Activated naive CD4-positive, alpha-beta T cell treated with anti-CD3 and anti-CD28 coated beads for 36 hours (primary cell): ENCODE data around the gene RAPGEF2. TPM values are rescaled to one million over a fixed set of nuclear protein-coding genes. Genes with fewer than 3 reads are reported as not detected.

ENCODE experiments used
- CTCF ChIA-PET: fragments of 350-600 bp; sonication (Branson Sonifier 250); formaldehyde crosslinking; loops from one replicate; lab custom pipeline; 2021; ENCODE audit warnings: antibody characterized with exemption; lab: Charles Lee
- DNase-seq: peaks from one replicate; pipeline ENCODE4 v3.0.0-alpha.2; 2020
- H3K27ac Mint-ChIP-seq: one replicate; pipeline ENCODE4 v1.8.0; 2021; ENCODE audit warnings: mild to moderate bottlenecking, mixed read lengths
- H3K27me3 Mint-ChIP-seq: one replicate; pipeline ENCODE4 v1.8.0; 2021; ENCODE audit warnings: low read depth, mixed read lengths
- H3K36me3 Mint-ChIP-seq: one replicate; pipeline ENCODE4 v1.8.0; 2021; ENCODE audit warnings: low read depth, mixed read lengths
- H3K4me1 Mint-ChIP-seq: one replicate; pipeline ENCODE4 v1.8.0; 2021; ENCODE audit warnings: low read depth, mixed read lengths
- H3K4me3 Mint-ChIP-seq: one replicate; pipeline ENCODE4 v1.8.0; 2021; ENCODE audit warnings: mild to moderate bottlenecking, moderate library complexity, mixed read lengths
- H3K9me3 Mint-ChIP-seq: one replicate; pipeline ENCODE4 v1.8.0; 2021; ENCODE audit warnings: mixed read lengths
- intact Hi-C: fragments of 100-400 bp; cut with micrococcal nuclease; formaldehyde crosslinking; loops from one replicate; pipeline ENCODE4 v1.15.1; 2023
- total RNA-seq, 2 experiments: library from RNA; stranded (reverse); gene quantifications; one replicate each; pipeline ENCODE4 v1.2.3, GENCODE V29; 2021

The RAPGEF2 gene
- total RNA-seq, 2 experiments from 2014 or later, result 21.2 to 26.1 TPM

DNA sequence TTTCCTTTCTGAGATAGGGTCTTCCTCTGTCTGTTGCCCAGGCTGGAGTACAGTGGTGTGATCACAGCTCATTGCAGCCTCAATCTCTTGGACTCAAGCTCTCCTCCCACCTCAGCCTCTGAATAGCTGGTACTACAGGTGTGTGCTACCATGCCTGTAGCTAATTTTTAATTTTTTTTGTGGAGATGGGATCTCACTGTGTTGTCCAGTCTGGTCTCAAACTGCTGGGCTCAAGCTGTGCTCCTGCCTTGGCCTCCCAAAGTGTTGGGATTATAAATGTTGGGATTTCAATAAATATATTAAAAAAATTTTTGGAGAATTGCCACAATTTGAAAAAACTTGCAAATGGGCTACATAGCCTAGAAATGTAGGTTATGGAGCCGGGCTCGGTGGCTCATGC, 18.5 kb downstream of the RAPGEF2 start:
- H3K27me3 Mint-ChIP-seq, result no peaks in the 10 kb centered on the region
- intact Hi-C loops, result no loop called here
- H3K27ac Mint-ChIP-seq, result no peak overlapping the region
- H3K4me3 Mint-ChIP-seq, result no peak overlapping the region
- CTCF ChIA-PET, result no interaction called here
- H3K9me3 Mint-ChIP-seq, result no peaks in the 10 kb centered on the region
- no peak for DNase-seq
- peaks cover 8% of the 10 kb centered on the region for H3K36me3 Mint-ChIP-seq
- H3K4me1 Mint-ChIP-seq, result peaks cover 25% of the 10 kb centered on the region

- Mint-ChIP-seq H3K36me3 (peaks cover 11% of the 10 kb centered on the region), H3K27me3 (no peaks in the 10 kb centered on the region), H3K27ac (no peak overlapping the region), H3K9me3 (no peaks in the 10 kb centered on the region), H3K4me1 (peaks cover 32% of the 10 kb centered on the region), H3K4me3 (no peak overlapping the region)
- intact Hi-C loops, result no loop called here
- no peak for DNase-seq
- CTCF ChIA-PET, result no interaction called here
Observed at GRCh38 chr4:159126716-159127115, 23.8 kb downstream of the RAPGEF2 start.

GRCh38 chr4:159127745-159128518, 25.1 kb downstream of the RAPGEF2 start:
- intact Hi-C loops, result no loop called here
- CTCF ChIA-PET, result no interaction called here
- Mint-ChIP-seq H3K27me3 (no peaks in the 10 kb centered on the region), H3K27ac (no peak overlapping the region), H3K9me3 (no peaks in the 10 kb centered on the region), H3K4me3 (no peak overlapping the region), H3K36me3 (peaks cover 11% of the 10 kb centered on the region), H3K4me1 (peaks cover 32% of the 10 kb centered on the region)
- DNase-seq, result no peak

DNA sequence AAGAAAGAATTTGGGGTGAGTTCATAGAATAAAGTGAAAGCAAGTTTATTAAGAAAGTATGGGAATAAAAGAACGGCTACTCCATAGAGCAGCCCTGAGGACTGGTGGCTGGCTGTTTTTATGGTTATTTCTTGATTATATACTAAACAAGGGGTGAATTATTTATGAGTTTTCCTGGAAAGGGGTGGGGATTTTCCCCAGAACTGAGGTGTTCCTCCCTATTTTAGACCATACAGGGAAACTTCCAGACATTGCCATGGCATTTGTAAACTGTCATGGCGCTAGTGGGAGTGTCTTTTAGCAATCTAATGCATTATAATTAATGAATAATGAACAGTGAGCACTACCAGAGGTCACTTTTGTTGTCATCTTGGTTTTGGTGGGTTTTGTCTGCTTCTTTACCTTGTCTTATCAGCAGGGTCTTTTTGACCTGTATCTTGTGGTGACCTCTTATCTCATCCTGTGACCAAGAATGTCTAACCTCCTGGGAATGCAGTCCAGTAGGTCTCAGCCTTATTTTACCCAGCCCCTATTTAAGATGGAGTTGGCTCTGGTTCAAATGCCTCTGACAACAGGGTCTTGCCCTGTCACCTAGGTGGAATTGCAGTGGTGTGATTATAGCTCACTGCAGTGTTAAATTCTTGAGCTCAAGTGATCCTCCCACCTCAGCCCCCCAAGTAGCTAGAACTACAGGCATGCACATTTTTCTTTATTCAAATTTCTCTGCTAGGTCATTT, 27.1 kb downstream of the RAPGEF2 start:
- Mint-ChIP-seq H3K4me1 (peaks cover 36% of the 10 kb centered on the region), H3K27me3 (no peaks in the 10 kb centered on the region), H3K27ac (no peak overlapping the region), H3K36me3 (peaks cover 14% of the 10 kb centered on the region), H3K9me3 (no peaks in the 10 kb centered on the region), H3K4me3 (no peak overlapping the region)
- CTCF ChIA-PET, result no interaction called here
- intact Hi-C loops, result no loop called here
- DNase-seq, result no peak

DNA sequence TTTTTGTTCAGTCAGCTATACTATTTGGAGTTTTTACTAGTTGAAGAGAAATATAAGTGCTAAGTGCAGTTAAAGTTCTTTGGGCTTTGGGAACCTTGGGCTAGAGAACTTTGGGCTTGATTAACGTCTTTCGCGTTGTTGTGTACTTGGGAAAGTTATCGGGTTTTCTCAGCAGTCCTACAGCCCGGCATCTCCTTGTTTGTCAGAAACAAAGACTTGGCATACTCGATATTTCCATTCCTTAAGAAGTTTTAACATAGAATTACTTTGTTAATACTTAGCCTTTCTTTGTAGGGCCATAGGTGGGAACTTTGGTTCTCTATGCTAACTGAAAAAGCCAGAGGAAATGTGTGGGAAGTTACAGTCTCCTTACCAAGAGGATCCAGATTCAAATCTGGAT, 28.7 kb downstream of the RAPGEF2 start:
- DNase-seq, result no peak
- Mint-ChIP-seq H3K9me3 (no peaks in the 10 kb centered on the region), H3K4me1 (peaks cover 28% of the 10 kb centered on the region), H3K4me3 (no peak overlapping the region), H3K36me3 (peaks cover 17% of the 10 kb centered on the region), H3K27me3 (no peaks in the 10 kb centered on the region), H3K27ac (no peak overlapping the region)
- CTCF ChIA-PET, result no interaction called here
- intact Hi-C loops, result no loop called here

- CTCF ChIA-PET, result no interaction called here
- intact Hi-C loops, result no loop called here
- Mint-ChIP-seq H3K36me3 (peaks cover 11% of the 10 kb centered on the region), H3K4me1 (peaks cover 27% of the 10 kb centered on the region), H3K27ac (no peak overlapping the region), H3K27me3 (no peaks in the 10 kb centered on the region), H3K4me3 (no peak overlapping the region), H3K9me3 (no peaks in the 10 kb centered on the region)
- no peak for DNase-seq
Observed at GRCh38 chr4:159134429-159134828, 31.6 kb downstream of the RAPGEF2 start.

GRCh38 chr4:159137176-159137575, 34.3 kb downstream of the RAPGEF2 start:
- CTCF ChIA-PET, result no interaction called here
- H3K9me3 Mint-ChIP-seq, result no peaks in the 10 kb centered on the region
- intact Hi-C loops, result loop anchor here (5.0 kb wide), 1 partner anchor 35 kb away; no protein-coding TSS in a partner anchor
- peaks cover 21% of the 10 kb centered on the region for H3K4me1 Mint-ChIP-seq
- DNase-seq, result no peak
- no peak overlapping the region for H3K4me3 Mint-ChIP-seq
- peaks cover 8% of the 10 kb centered on the region for H3K36me3 Mint-ChIP-seq
- H3K27me3 Mint-ChIP-seq, result no peaks in the 10 kb centered on the region
- no peak overlapping the region for H3K27ac Mint-ChIP-seq

GRCh38 chr4:159138436-159138835, 35.6 kb downstream of the RAPGEF2 start:
- no peak for DNase-seq
- Mint-ChIP-seq H3K9me3 (no peaks in the 10 kb centered on the region), H3K27me3 (no peaks in the 10 kb centered on the region), H3K36me3 (peaks cover 8% of the 10 kb centered on the region), H3K4me3 (no peak overlapping the region), H3K4me1 (peaks cover 24% of the 10 kb centered on the region), H3K27ac (no peak overlapping the region)
- CTCF ChIA-PET, result no interaction called here
- intact Hi-C loops, result loop anchor here (5.0 kb wide), 1 partner anchor 34 kb away; no protein-coding TSS in a partner anchor

DNA sequence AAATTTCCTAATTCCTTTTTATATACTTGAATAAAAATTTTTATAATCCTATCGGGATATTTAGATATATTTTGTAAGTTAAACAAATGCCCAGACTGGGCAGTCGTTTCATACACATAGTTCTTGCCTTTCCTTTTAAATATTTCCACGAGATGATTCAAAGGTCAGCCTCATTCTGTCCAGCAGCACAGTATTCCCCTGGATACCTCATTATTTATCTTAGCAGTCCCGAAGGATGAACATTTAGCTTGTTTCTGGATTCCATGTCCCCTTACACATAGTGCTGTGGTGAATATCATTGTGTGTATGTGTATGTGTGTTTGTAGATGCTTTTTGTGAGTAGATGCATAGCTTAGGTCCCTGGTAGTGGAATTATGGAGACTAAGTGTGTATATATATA, 38.3 kb downstream of the RAPGEF2 start:
- peaks cover 1% of the 10 kb centered on the region for H3K36me3 Mint-ChIP-seq
- H3K9me3 Mint-ChIP-seq, result no peaks in the 10 kb centered on the region
- H3K27ac Mint-ChIP-seq, result no peak overlapping the region
- H3K27me3 Mint-ChIP-seq, result no peaks in the 10 kb centered on the region
- H3K4me1 Mint-ChIP-seq, result peaks cover 26% of the 10 kb centered on the region
- no peak overlapping the region for H3K4me3 Mint-ChIP-seq
- intact Hi-C loops, result no loop called here
- CTCF ChIA-PET, result no interaction called here
- no peak for DNase-seq

DNA sequence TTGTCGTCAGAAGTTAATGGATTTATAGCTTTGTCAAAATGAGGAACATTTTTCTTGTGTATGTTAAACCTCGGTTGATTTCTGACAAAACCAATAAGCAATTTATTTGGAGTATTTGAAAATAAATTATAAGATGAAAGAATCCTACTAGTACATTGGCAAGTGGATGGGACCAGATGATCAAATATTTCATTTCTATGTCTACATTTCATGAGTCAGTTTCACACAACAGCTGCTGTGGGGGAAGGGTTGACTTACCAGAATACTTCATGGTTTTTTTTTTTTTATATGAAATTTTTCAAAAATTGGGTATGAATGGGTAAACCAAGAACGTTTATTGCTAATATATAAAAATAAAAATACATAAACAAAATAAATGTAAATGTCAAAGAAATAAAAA, 39.4 kb downstream of the RAPGEF2 start:
- Mint-ChIP-seq H3K9me3 (no peaks in the 10 kb centered on the region), H3K4me1 (peaks cover 25% of the 10 kb centered on the region), H3K4me3 (no peak overlapping the region), H3K27me3 (no peaks in the 10 kb centered on the region), H3K27ac (no peak overlapping the region), H3K36me3 (no peaks in the 10 kb centered on the region)
- DNase-seq, result peak; percentile 45
- CTCF ChIA-PET, result no interaction called here
- intact Hi-C loops, result no loop called here

DNA sequence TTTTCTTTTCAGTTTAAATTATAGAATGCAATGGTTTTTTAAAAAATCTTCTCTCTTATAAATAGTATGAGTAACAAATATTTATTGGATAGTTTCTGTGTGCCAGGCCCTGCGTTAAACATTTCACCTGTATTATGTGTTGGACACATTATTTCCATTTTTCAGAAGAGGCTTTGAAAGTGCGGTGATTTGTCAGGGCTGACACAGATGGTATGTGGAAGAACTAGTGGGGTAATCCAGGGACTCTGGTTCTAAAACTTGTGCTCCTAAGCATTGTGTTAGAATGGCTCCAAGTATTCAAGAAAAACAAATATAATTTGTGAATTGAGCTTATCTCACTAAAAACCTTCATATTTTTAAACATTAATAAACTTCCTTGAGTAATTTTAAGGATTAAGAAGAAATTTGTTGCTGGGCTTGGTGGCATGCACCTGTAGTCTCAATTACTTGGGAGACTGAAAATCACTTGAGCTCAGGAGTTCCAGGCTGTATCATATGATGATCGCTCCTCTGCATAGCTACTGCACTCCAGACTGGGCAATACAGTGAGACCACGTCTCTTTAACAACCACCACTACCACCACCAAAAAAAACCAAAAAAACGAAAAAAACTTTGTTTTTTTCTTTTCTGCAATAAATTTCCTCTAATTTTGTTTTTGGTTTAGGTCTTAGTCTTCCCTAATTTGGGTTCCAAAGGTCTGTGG, 40.0 kb downstream of the RAPGEF2 start:
- Mint-ChIP-seq H3K4me1 (peaks cover 25% of the 10 kb centered on the region), H3K9me3 (no peaks in the 10 kb centered on the region), H3K27ac (no peak overlapping the region), H3K27me3 (no peaks in the 10 kb centered on the region), H3K4me3 (no peak overlapping the region), H3K36me3 (no peaks in the 10 kb centered on the region)
- CTCF ChIA-PET, result no interaction called here
- intact Hi-C loops, result no loop called here
- no peak for DNase-seq

DNA sequence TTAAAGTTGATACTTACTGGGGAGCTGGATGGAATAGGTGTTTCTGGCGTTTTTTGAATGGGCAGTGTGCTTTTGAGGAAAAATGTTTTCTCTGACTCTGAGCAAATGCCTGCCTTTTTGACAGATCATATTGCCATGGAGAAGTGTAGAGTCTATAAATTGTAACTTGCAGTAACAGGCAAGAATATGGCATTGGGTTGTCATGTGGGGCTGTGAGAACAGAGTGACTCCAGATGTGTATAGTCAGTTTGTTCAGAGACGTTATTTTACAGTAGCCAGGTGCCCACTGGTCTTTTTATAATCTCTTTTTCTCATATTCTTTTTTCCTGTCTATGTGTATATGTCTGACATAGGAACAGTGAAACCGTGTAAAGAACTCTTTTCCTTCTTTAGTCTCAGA, 40.8 kb downstream of the RAPGEF2 start:
- intact Hi-C loops, result no loop called here
- H3K36me3 Mint-ChIP-seq, result no peaks in the 10 kb centered on the region
- H3K27me3 Mint-ChIP-seq, result no peaks in the 10 kb centered on the region
- DNase-seq, result no peak
- no peak overlapping the region for H3K27ac Mint-ChIP-seq
- no peak overlapping the region for H3K4me3 Mint-ChIP-seq
- no peaks in the 10 kb centered on the region for H3K9me3 Mint-ChIP-seq
- CTCF ChIA-PET, result no interaction called here
- peaks cover 17% of the 10 kb centered on the region for H3K4me1 Mint-ChIP-seq
